GM06990 (cell line): ENCODE data around the gene AFF3.

Experiments
- DNase-seq: peaks from one replicate; pipeline ENCODE4 v3.0.0-alpha.2; 2011; ENCODE audit not compliant: insufficient read length; ENCODE audit errors: extremely low read depth
- H3K27me3 ChIP-seq: replicated peaks from 2 replicates; pipeline ENCODE4 v1.6.0; 2011; ENCODE audit warnings: low read length; ENCODE audit not compliant: control insufficient read depth, insufficient read depth
- H3K36me3 ChIP-seq: 2 replicates; pipeline ENCODE4 v1.5.1; 2011; ENCODE audit warnings: low read length; ENCODE audit not compliant: control insufficient read depth, insufficient read depth
- H3K4me3 ChIP-seq: replicated peaks from 2 replicates; pipeline ENCODE4 v1.5.1; 2011; ENCODE audit warnings: low read depth, mild to moderate bottlenecking, control low read depth, low read length
- CTCF ChIP-seq: IDR thresholded peaks from 2 replicates; pipeline ENCODE4 v1.5.1; 2011; ENCODE audit warnings: low read length, control low read depth, mild to moderate bottlenecking, inconsistent platforms; ENCODE audit not compliant: insufficient read depth, poor library complexity, severe bottlenecking

The AFF3 gene

GRCh38 chr2:99710721-99711120, 431.7 kb downstream of the AFF3 start:
- no peak for TF ChIP-seq CTCF
- DNase-seq, result no peak
- no peak overlapping the region for H3K4me3 ChIP-seq
- no peaks in the 10 kb centered on the region for H3K36me3 ChIP-seq
- no peaks in the 10 kb centered on the region for H3K27me3 ChIP-seq

- Histone ChIP-seq H3K27me3 (no peaks in the 10 kb centered on the region), H3K4me3 (no peak overlapping the region), H3K36me3 (no peaks in the 10 kb centered on the region)
- TF ChIP-seq CTCF, result no peak
- no peak for DNase-seq
Observed at GRCh38 chr2:99709229-99709628, 433.2 kb downstream of the AFF3 start.

- Histone ChIP-seq H3K36me3 (no peaks in the 10 kb centered on the region), H3K27me3 (no peaks in the 10 kb centered on the region), H3K4me3 (no peak overlapping the region)
- no peak for DNase-seq
- TF ChIP-seq CTCF, result no peak
Observed at GRCh38 chr2:99708231-99708630, 434.2 kb downstream of the AFF3 start.

GRCh38 chr2:99707592-99707991, 434.8 kb downstream of the AFF3 start:
- H3K27me3 ChIP-seq, result no peaks in the 10 kb centered on the region
- TF ChIP-seq CTCF, result no peak
- DNase-seq, result no peak
- no peak overlapping the region for H3K4me3 ChIP-seq
- H3K36me3 ChIP-seq, result no peaks in the 10 kb centered on the region

- no peaks in the 10 kb centered on the region for H3K36me3 ChIP-seq
- no peak overlapping the region for H3K4me3 ChIP-seq
- TF ChIP-seq CTCF, result no peak
- no peak for DNase-seq
- no peaks in the 10 kb centered on the region for H3K27me3 ChIP-seq
Observed at GRCh38 chr2:99706735-99707134, 435.7 kb downstream of the AFF3 start.

GRCh38 chr2:99701503-99701902, 440.9 kb downstream of the AFF3 start:
- Histone ChIP-seq H3K4me3 (no peak overlapping the region), H3K27me3 (no peaks in the 10 kb centered on the region), H3K36me3 (no peaks in the 10 kb centered on the region)
- DNase-seq, result no peak
- TF ChIP-seq CTCF, result no peak
